ENCODE measurements around the gene PACRGL. TPM values are rescaled to one million over a fixed set of nuclear protein-coding genes. Genes with fewer than 3 reads are reported as not detected.

PACRGL gene
- total RNA-seq, 1 experiment from 2014 or later = 34.9 TPM

DNA sequence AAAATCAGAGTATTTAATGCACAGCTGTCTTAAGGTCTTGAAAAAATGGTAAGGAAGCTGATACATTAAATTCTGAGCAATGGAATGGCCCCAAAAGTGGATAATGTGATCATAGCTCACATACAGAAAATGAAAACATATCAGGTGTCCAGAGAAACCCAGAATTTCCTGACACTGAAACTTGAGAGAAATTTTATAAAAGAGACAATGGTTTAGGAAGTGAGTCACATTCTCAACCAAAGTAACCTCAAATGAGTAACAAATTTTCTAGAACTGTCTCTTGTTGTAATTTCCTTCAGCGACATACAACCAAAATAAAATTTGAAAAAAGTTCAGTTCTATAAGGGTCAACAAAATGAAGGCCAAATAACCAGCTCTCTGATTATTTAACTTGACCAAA is 37.4 kb upstream of the PACRGL start:
- intact Hi-C loops (cut with micrococcal nuclease; ENCODE audit: unreplicated experiment) = no loop called here
- DNase-seq (ENCODE audit: low spot score) = no peak
- Histone ChIP-seq H3K4me1 (ENCODE audit: insufficient read depth, low read length, poor library complexity, severe bottlenecking) (no peaks in the 10 kb centered on the region), H3K27ac (ENCODE audit: low read depth, low read length, poor library complexity, severe bottlenecking) (no peak overlapping the region), H3K36me3 (ENCODE audit: insufficient read depth, low read length, poor library complexity, severe bottlenecking) (no peaks in the 10 kb centered on the region), H3K9me3 (ENCODE audit: low read depth, low read length, poor library complexity, severe bottlenecking) (no peaks in the 10 kb centered on the region), H3K4me3 (ENCODE audit: low read depth, low read length, poor library complexity, severe bottlenecking) (no peak overlapping the region), H3K27me3 (replicated peaks; ENCODE audit: insufficient read depth, low read depth, low read length, poor library complexity) (no peaks in the 10 kb centered on the region)
- TF ChIP-seq, protein P1, sequence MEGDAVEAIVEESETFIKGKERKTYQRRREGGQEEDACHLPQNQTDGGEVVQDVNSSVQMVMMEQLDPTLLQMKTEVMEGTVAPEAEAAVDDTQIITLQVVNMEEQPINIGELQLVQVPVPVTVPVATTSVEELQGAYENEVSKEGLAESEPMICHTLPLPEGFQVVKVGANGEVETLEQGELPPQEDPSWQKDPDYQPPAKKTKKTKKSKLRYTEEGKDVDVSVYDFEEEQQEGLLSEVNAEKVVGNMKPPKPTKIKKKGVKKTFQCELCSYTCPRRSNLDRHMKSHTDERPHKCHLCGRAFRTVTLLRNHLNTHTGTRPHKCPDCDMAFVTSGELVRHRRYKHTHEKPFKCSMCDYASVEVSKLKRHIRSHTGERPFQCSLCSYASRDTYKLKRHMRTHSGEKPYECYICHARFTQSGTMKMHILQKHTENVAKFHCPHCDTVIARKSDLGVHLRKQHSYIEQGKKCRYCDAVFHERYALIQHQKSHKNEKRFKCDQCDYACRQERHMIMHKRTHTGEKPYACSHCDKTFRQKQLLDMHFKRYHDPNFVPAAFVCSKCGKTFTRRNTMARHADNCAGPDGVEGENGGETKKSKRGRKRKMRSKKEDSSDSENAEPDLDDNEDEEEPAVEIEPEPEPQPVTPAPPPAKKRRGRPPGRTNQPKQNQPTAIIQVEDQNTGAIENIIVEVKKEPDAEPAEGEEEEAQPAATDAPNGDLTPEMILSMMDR (conservative IDR thresholded peaks at IDR 0.05; ENCODE audit: low read depth, low read length) = no peak
- no peak for TF ChIP-seq EZH2 (IDR thresholded peaks at IDR 0.05; ENCODE audit: borderline replicate concordance, low read depth, low read length, poor library complexity, severe bottlenecking)
- BruUV-seq (replicated peaks) = no TSS peak
- POLR2A ChIA-PET (ENCODE audit: low non-redundant PET) = no interaction called here
- CTCF ChIA-PET = no interaction called here

DNA sequence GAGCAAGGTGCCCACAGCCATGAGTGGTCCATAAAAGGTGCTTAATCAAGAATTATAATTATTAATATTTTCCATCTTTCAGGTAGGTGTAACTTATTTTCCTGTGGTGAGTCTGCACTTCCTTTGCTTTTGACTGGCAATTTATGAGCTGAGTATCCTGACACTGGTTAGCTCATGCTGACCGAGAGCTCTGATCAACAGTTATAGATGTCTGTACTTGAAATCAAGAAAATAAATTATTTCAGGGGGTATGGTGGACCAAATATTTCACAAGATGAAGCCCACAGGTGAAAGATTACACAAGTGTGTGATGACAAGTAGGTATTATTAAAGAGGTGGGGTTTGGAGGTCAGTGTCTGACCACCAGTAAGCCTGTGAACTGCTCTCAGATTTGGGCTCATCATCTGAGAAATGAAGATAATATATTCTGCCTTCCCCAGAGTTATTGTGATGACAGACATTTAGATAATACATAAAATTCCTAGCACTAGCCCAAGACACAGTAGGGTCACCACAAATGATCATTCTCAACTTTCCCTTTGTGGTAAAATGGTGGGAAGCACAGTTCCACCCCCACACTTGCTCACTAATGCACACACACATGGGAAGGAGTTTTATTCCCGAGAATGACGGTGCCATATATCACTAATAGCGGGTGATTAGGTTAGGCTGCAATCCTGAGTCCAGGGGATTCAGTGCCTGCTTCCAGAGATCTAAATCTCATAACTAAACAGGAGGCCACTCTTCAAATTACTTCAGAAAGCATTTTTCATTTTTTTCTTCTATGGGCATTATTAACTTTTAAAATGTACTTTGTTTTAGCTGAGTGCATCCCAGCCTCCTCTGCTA is 34.0 kb upstream of the PACRGL start:
- H3K4me3 ChIP-seq (ENCODE audit: low read depth, low read length, poor library complexity, severe bottlenecking) = no peak overlapping the region
- TF ChIP-seq, protein P1 (conservative IDR thresholded peaks at IDR 0.05; ENCODE audit: low read depth, low read length) = no peak
- no peak for TF ChIP-seq EZH2 (IDR thresholded peaks at IDR 0.05; ENCODE audit: borderline replicate concordance, low read depth, low read length, poor library complexity, severe bottlenecking)
- DNase-seq (ENCODE audit: low spot score) = no peak
- intact Hi-C loops (cut with micrococcal nuclease; ENCODE audit: unreplicated experiment) = no loop called here
- POLR2A ChIA-PET (ENCODE audit: low non-redundant PET) = no interaction called here
- no peaks in the 10 kb centered on the region for H3K9me3 ChIP-seq (ENCODE audit: low read depth, low read length, poor library complexity, severe bottlenecking)
- H3K4me1 ChIP-seq (ENCODE audit: insufficient read depth, low read length, poor library complexity, severe bottlenecking) = no peaks in the 10 kb centered on the region
- H3K27me3 ChIP-seq (replicated peaks; ENCODE audit: insufficient read depth, low read depth, low read length, poor library complexity) = no peaks in the 10 kb centered on the region
- H3K36me3 ChIP-seq (ENCODE audit: insufficient read depth, low read length, poor library complexity, severe bottlenecking) = no peaks in the 10 kb centered on the region
- no TSS peak for BruUV-seq (replicated peaks)
- no peak overlapping the region for H3K27ac ChIP-seq (ENCODE audit: low read depth, low read length, poor library complexity, severe bottlenecking)
- CTCF ChIA-PET = no interaction called here

DNA sequence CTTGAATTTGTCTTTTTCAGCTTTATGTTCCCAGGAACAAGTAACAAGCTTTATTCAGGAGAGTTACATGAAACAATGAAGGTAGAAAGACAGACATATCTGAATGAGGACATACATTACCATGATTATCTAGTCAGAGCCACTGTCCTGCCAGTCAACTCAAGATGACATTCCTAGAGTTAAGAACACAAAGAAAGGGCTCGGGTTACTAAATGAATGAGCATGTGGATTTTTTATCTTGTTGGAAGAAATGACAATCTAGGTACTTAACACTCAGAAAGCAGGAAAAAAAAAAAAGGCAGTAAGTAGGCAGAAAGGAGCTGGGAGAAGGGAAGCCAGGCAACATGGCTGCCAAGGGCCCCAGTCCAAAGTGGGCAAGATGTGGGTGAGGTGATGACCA is 28.0 kb upstream of the PACRGL start:
- BruUV-seq (replicated peaks) = no TSS peak
- Histone ChIP-seq H3K27ac (ENCODE audit: low read depth, low read length, poor library complexity, severe bottlenecking) (no peak overlapping the region), H3K36me3 (ENCODE audit: insufficient read depth, low read length, poor library complexity, severe bottlenecking) (no peaks in the 10 kb centered on the region), H3K9me3 (ENCODE audit: low read depth, low read length, poor library complexity, severe bottlenecking) (no peaks in the 10 kb centered on the region), H3K4me1 (ENCODE audit: insufficient read depth, low read length, poor library complexity, severe bottlenecking) (no peaks in the 10 kb centered on the region), H3K4me3 (ENCODE audit: low read depth, low read length, poor library complexity, severe bottlenecking) (no peak overlapping the region), H3K27me3 (replicated peaks; ENCODE audit: insufficient read depth, low read depth, low read length, poor library complexity) (no peaks in the 10 kb centered on the region)
- intact Hi-C loops (cut with micrococcal nuclease; ENCODE audit: unreplicated experiment) = no loop called here
- TF ChIP-seq, protein P1 (conservative IDR thresholded peaks at IDR 0.05; ENCODE audit: low read depth, low read length) = no peak
- TF ChIP-seq EZH2 (IDR thresholded peaks at IDR 0.05; ENCODE audit: borderline replicate concordance, low read depth, low read length, poor library complexity, severe bottlenecking) = no peak
- POLR2A ChIA-PET (ENCODE audit: low non-redundant PET) = no interaction called here
- CTCF ChIA-PET = no interaction called here
- no peak for DNase-seq (ENCODE audit: low spot score)
